Parathyroid adenoma (tissue), 2 donors: Measurements from ENCODE around the gene ZNF664.

ENCODE experiments used
- H2AFZ ChIP-seq: fragments of 300-600 bp; sonication (generic); one replicate; pipeline ENCODE4 v1.7.0; 2017; ENCODE audit warnings: antibody characterized with exemption, mild to moderate bottlenecking
- H3K27ac ChIP-seq: fragments of 300-600 bp; sonication (generic); one replicate; pipeline ENCODE4 v1.7.0; 2017
- H3K27me3 ChIP-seq: fragments of 300-600 bp; sonication (generic); one replicate; pipeline ENCODE4 v1.7.0; 2017; ENCODE audit warnings: low read length; ENCODE audit not compliant: control insufficient read depth, insufficient read depth
- H3K36me3 ChIP-seq: fragments of 300-600 bp; sonication (generic); one replicate; pipeline ENCODE4 v1.7.0; 2017; ENCODE audit warnings: low read length; ENCODE audit not compliant: control insufficient read depth, insufficient read depth
- H3K4me1 ChIP-seq: fragments of 300-600 bp; sonication (generic); one replicate; pipeline ENCODE4 v1.7.0; 2017; ENCODE audit warnings: control low read depth
- H3K4me2 ChIP-seq: fragments of 300-600 bp; sonication (generic); one replicate; pipeline ENCODE4 v1.7.0; 2017; ENCODE audit warnings: low read length
- H3K4me3 ChIP-seq: fragments of 300-600 bp; sonication (generic); one replicate; pipeline ENCODE4 v1.7.0; 2017; ENCODE audit warnings: low read depth, low read length
- H3K79me2 ChIP-seq: fragments of 300-600 bp; sonication (generic); one replicate; pipeline ENCODE4 v1.7.0; 2017; ENCODE audit warnings: control low read depth
- H3K9ac ChIP-seq: fragments of 300-600 bp; sonication (generic); one replicate; pipeline ENCODE4 v1.7.0; 2017; ENCODE audit warnings: mild to moderate bottlenecking
- H3K9me3 ChIP-seq: fragments of 300-600 bp; sonication (generic); one replicate; pipeline ENCODE4 v1.7.0; 2017; ENCODE audit warnings: low read length; ENCODE audit not compliant: control insufficient read depth
- TF ChIP-seq, protein P1 (sequence below): fragments of 300-600 bp; sonication (generic); IDR thresholded peaks from one replicate; pipeline ENCODE4 v1.7.0; 2017; ENCODE audit warnings: antibody characterized with exemption, mild to moderate bottlenecking
- donor health status: primary hyperparathyroidism.

ZNF664 gene

DNA sequence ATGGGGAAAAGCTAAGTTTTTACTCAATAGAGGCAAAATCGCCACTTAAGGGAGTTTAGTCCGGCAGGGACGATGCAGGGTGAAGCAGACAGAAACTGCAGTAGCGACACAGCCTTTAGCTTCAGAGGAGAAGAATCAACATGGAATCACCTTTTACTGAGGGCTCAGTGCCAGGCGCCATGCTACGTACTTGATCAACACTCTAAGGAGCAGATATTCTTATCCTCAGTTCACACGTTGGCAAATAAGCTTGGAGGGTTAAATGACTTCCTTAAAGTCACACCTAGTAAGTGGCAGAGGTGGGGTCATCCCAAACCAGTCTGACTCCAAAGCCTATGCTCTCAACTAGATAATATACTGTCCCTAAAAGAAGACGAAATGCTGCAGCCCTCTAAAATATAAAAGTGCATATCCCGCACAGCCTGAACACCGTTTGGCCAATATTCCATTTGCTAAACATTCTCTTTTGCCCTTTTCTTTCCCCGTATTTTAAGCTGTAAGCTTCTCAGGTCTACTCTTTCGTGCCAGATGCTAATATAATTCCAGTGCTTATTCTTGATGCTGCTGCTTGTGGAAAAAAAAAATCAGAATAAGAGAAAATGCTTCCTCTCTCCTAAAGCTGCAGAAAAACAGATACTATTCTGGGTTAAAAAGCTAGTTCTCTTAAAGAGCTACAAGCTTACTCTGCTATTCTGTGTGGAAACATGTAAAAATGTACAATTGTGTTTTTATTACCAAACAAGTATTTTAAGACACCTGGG lies 11.2 kb upstream of the ZNF664 start:
- no peaks in the 10 kb centered on the region for H3K36me3 ChIP-seq
- TF ChIP-seq, protein P1, sequence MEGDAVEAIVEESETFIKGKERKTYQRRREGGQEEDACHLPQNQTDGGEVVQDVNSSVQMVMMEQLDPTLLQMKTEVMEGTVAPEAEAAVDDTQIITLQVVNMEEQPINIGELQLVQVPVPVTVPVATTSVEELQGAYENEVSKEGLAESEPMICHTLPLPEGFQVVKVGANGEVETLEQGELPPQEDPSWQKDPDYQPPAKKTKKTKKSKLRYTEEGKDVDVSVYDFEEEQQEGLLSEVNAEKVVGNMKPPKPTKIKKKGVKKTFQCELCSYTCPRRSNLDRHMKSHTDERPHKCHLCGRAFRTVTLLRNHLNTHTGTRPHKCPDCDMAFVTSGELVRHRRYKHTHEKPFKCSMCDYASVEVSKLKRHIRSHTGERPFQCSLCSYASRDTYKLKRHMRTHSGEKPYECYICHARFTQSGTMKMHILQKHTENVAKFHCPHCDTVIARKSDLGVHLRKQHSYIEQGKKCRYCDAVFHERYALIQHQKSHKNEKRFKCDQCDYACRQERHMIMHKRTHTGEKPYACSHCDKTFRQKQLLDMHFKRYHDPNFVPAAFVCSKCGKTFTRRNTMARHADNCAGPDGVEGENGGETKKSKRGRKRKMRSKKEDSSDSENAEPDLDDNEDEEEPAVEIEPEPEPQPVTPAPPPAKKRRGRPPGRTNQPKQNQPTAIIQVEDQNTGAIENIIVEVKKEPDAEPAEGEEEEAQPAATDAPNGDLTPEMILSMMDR, result no peak

DNA sequence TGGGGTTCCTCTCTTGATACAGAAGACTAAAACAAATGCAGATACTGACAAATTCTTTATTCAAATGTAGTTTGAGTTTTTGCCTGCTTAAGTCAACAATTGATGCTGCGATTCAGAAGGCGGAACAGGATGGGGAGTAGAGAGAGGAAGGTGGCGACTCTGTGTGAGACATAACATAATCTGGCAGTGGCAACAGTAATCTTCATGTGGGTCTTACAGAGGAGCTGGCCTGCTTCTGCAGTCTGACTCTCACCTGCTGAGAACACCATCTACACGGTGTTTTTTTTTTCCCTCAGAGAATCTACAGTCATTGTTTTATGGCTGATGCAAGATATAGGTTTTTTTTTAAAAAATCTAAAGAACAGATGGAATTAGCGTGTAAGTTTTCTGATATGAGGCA lies 10.5 kb upstream of the ZNF664 start:
- H3K27me3 ChIP-seq, result no peaks in the 10 kb centered on the region

More for the DNA sequence above, 11.2 kb upstream of the ZNF664 start:
- no peak overlapping the region for H2AFZ ChIP-seq
- no peak overlapping the region for H3K27ac ChIP-seq
- H3K4me2 ChIP-seq, result no peak overlapping the region
- no peak overlapping the region for H3K9ac ChIP-seq
- no peaks in the 10 kb centered on the region for H3K9me3 ChIP-seq
- H3K27me3 ChIP-seq, result no peaks in the 10 kb centered on the region
- H3K4me1 ChIP-seq, result peaks cover 8% of the 10 kb centered on the region
- H3K4me3 ChIP-seq, result no peak overlapping the region
- peaks cover 32% of the 10 kb centered on the region for H3K79me2 ChIP-seq

DNA sequence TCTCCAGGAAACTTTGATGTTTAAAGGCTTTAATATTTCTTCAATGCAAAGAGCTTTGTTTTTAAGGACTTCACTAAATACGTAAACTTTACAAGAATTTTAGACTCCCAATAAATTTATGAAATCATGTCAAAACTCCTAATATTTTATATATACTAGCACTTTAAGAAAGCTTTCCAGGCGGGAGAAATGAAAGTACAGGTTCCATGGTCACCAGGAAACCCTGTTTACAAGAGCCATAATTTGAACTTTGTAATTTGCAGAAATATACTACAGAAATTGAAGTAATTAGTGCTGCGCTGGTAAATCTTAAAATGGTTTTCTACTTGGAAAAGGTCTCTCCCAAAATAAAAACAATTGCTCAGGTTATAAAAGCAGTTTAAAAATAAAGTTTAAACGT lies 9.2 kb upstream of the ZNF664 start:
- H3K79me2 ChIP-seq, result peaks cover 35% of the 10 kb centered on the region
- TF ChIP-seq, protein P1, result no peak
- no peak overlapping the region for H2AFZ ChIP-seq
- H3K9me3 ChIP-seq, result no peaks in the 10 kb centered on the region
- H3K36me3 ChIP-seq, result no peaks in the 10 kb centered on the region
- no peak overlapping the region for H3K27ac ChIP-seq
- no peak overlapping the region for H3K4me3 ChIP-seq
- peaks cover 9% of the 10 kb centered on the region for H3K4me1 ChIP-seq
- H3K9ac ChIP-seq, result no peak overlapping the region
- H3K4me2 ChIP-seq, result no peak overlapping the region
- H3K27me3 ChIP-seq, result no peaks in the 10 kb centered on the region

More for the DNA sequence above, 10.5 kb upstream of the ZNF664 start:
- no peak overlapping the region for H3K9ac ChIP-seq
- no peaks in the 10 kb centered on the region for H3K36me3 ChIP-seq
- H2AFZ ChIP-seq, result no peak overlapping the region
- H3K4me1 ChIP-seq, result peaks cover 8% of the 10 kb centered on the region
- no peak overlapping the region for H3K4me2 ChIP-seq
- H3K9me3 ChIP-seq, result no peaks in the 10 kb centered on the region
- peaks cover 32% of the 10 kb centered on the region for H3K79me2 ChIP-seq
- no peak overlapping the region for H3K4me3 ChIP-seq
- TF ChIP-seq, protein P1, result no peak
- no peak overlapping the region for H3K27ac ChIP-seq

DNA sequence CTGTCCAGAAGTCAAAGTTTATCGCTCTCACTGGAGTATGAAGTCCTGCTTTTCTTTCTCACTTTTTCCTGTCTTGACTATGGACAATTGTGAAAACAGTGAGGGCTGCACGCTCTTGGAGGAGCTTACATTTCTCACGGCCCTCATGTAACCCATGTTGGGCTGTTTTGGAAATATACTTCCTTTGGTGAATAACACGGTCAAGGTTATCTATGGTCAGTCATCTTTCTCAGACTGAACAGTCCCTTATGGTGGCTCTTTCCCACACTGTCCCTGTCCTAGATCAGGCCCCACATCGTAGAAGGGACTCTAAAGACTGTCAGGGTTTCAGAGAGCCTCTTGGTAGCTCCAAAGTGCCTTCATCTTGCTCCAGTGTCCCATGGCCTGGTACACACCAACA lies 7.6 kb upstream of the ZNF664 start:
- Histone ChIP-seq H3K79me2 (peaks cover 21% of the 10 kb centered on the region), H3K36me3 (no peaks in the 10 kb centered on the region), H3K4me2 (no peak overlapping the region), H3K9ac (no peak overlapping the region), H2AFZ (no peak overlapping the region), H3K4me3 (no peak overlapping the region), H3K9me3 (no peaks in the 10 kb centered on the region), H3K27me3 (no peaks in the 10 kb centered on the region), H3K4me1 (peaks cover 18% of the 10 kb centered on the region), H3K27ac (peak overlapping the region; percentile 6)
- TF ChIP-seq, protein P1, result no peak

DNA sequence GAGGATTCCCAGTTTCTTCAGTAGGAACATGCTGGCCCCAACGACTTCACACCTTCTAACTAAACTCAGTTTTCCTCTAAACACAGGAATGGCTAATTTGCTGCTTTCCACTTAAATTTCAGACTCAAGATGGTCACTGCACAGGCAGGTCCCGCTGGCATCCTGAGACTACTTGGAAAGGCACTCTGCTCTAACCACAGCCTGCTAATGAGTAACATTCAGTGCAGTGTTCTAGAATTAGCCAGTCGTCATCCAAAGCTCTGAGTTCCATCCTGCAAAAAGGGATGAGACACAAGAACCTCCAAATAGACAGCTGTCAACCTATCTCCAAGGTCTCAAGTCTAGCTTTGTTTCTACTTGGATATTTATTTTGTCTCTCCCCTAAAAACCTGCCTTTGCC lies 6.4 kb upstream of the ZNF664 start:
- no peak overlapping the region for H3K4me2 ChIP-seq

More for the DNA sequence above, 6.4 kb upstream of the ZNF664 start:
- Histone ChIP-seq H3K9ac (no peak overlapping the region), H3K27ac (no peak overlapping the region), H2AFZ (no peak overlapping the region), H3K4me1 (peaks cover 18% of the 10 kb centered on the region), H3K4me3 (no peak overlapping the region), H3K27me3 (no peaks in the 10 kb centered on the region), H3K9me3 (no peaks in the 10 kb centered on the region), H3K36me3 (no peaks in the 10 kb centered on the region), H3K79me2 (peaks cover 14% of the 10 kb centered on the region)
- TF ChIP-seq, protein P1, result no peak
